ENCODE results near the gene RELL1.

Gene RELL1

GRCh38 chr4:37631551-37631950, 54.6 kb downstream of the RELL1 start:
- no peak for DNase-seq

DNA sequence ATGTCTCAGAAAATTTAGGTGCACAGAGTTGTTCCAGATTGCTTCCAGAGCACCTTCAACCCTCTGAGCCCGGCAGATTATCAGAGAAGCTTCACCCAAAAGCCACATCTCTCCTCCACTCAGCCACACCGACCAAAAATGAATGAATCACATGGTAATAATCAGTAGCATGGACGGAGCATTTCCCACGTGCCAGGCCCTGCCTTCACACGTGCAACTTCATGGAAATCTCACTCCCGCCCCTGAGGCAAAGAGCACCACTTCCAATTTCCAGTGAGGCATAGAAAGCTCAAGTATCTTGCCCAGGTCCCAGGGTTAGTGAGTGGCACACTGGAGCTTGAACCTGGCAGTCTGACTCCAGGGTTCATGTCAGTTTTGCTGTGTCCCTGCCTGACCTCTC, 56.5 kb downstream of the RELL1 start:
- no peak for DNase-seq

GRCh38 chr4:37628977-37629609, 57.1 kb downstream of the RELL1 start:
- no peak for DNase-seq

GRCh38 chr4:37627263-37627662, 58.9 kb downstream of the RELL1 start:
- DNase-seq, result no peak

- DNase-seq, result no peak
Observed at GRCh38 chr4:37625499-37625898, 60.7 kb downstream of the RELL1 start.

DNA sequence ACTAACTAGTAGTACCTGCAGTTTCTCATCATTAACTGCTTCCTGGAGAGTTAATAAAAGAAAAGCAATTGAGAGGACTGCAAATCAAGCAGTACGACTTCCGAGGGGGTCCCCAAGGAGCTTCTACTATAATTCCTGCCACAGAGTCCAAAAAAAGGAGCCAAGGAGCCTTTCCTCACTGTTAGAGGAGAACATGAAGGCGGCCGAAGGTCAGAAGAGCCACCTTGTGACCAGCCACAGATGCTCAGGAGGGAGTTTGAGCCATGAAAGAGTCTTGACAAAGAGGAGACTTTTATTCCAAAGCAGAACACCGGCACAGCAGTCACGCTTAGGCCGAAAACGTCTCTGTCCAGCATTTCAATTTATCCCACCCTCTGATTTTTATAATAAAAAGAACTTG, 62.2 kb downstream of the RELL1 start:
- no peak for DNase-seq

DNA sequence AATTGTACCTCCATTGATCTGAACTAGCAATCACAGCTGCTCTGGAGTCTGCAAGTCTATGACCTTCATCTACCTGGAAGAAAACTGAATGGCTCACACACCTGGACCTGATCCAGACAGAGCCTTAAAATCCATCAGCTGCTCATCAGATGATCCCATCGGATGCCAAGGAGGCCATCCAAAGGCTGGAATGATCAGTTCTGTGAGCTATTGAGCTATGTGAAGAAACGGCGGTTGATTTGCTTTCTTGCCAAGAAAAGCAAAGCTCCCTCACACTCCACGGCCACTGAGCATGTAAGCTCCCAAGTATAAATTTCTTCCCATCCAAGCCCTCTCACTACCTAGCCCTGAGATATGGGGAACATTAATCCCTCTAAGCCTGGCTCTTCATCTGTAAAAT, 63.1 kb downstream of the RELL1 start:
- DNase-seq, result no peak

DNA sequence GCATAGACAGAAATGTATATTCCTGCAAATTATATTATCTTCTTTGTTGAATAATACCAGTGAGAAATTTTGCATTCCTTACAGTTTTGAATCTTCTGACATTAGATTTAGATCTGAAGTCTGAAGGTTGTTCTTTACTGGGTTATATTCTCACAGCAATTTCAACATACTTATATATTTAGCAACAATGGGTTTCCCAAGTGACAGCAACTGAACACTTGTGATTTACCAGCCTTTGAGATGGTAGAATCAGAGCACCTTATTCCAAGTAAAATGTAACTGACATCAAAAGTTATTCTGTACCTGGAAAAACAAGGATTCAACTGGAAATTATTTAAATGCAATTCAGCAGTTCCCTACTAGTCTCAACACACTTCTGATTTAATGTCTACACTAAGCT, 66.0 kb downstream of the RELL1 start:
- DNase-seq, result no peak

- DNase-seq, result no peak
Observed at GRCh38 chr4:37615720-37616063, 70.5 kb downstream of the RELL1 start.

DNA sequence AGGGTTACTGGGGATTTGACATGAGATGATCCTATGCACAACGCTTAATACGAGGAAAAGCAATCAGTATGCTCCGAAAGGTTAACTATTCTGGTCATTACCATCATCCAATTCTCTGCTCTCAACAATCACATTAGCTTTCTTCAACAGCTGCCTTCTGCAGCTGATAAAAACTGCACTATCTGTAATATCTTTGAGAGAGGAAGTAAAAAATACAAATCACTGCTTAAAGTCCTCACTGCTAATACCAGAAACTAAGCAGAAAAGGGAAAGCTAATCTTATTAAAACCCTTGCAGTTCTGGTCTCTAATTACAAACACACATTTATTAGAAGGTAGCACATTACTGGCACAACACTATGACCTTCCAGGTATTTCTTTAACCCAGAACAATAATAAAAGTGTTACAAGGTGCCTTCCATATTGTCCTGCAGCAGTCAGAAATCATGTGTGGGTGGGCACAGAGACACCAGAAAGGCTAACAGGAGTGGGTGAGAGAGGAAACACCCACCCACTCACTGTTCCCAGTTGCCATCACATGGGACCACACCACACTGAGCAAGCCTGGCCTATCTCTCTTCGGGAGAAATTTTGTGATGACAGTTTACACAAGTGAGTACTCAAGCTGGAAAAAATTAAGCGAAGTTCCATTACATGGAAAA, 71.0 kb downstream of the RELL1 start:
- no peak for DNase-seq

DNA sequence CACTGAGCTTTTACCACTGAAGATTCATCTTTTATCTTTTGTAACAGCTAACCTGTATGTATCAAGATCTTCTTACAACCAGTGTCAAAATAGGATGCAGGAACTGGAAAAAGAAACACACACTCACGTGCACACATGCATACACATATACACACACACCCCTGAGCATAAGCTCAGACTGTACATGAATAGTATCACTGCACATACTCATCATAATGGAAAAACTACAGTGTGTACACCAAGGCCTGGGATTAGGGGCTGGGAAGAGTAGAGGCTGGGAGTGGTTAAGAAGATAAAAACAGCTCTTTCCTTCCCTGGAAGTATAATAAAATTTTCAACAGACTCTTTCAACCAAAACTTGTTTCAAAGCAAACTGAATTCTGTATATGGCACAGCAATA, 73.4 kb downstream of the RELL1 start:
- no peak for DNase-seq

DNA sequence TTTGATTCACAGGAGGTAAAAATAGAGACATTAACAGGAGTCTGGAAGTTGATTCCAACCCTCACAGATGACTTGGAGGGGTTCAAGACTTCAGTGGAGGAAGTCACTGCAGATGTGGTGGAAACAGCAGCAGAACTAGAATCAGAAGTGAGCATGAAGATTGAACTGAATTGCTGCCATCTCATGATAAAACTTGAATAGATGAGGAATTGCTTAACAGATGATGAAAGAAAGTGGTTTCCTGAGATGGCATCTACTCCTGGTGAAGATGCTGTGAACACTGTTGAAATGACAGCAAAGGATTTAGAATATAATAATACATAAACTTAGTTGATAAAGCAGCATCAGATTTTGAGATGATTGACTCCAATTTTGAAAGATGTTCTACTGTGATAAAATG, 76.5 kb downstream of the RELL1 start:
- no peak for DNase-seq

GRCh38 chr4:37607018-37607417, 79.2 kb downstream of the RELL1 start:
- no peak for DNase-seq

DNA sequence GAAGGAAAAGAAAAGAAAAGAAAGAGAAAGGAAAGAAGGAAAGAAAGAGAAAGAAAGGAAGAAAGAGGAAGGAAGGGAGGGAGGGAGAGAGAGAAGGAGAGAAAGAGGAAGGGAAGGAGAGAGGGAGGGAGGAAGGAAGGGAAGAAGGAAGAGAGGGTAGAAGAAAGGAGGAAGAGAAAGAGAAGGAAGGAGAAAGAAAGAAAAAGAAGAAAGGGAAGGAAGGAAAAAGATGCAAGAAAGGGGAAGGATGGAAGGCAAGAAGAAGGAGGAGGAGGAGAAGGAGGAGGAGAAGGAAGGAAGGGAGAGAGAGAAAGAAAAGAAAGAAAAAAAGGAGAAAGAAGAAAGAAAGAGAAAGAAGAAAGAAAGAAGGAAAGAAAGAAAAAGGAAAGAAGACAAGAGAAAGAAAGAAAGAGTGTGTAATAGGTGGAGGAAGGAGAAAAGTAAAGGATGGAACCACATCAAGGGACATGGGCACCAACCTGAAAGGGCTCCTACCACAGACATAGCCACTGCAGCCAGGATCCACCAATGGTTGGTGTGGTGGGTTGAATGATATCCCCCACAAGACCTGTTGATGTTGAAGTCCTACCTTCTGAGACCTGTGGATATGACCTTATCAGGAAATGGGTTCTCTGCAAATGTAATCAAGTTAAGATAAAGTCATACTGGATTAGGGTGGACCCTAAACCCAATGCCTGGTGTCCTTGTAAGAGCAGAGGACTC, 80.2 kb downstream of the RELL1 start:
- no peak for DNase-seq

DNA sequence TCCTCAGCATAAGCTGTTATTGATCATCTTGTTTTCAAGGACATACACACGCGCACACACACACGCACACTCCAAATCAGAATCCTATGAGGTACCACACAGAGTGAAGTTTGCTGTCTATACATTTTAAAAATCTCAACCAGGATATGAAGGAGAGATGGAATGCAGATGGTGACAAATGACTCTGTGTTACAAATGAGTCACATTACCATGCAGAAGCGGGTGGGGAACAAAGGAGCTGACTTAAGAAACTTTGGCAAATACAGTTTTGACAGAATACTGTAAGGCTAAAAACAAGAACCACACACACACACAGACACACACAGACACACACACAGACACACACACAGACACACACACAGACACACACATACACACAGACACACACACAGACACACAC, 81.7 kb downstream of the RELL1 start:
- DNase-seq, result no peak

GRCh38 chr4:37603711-37604110, 82.5 kb downstream of the RELL1 start:
- no peak for DNase-seq

DNA sequence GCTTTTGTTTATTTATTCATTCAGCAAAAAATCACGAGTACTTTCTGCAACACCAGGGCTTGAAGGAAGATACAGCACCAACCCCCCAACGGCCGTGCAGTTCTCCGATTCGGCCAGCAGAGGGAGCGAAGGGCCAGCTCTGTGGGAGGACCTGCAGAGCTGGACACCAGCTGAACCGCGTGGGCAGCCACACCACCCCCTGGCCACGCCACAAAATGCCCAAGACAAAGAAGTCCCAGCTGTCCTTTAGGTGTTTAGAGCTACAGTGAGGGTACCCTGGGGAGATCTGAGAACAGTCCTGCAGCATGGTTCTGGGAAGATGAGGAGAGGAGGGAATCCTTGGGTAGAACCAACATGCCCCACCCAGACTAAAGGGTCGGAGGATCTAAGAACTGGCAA, 83.1 kb downstream of the RELL1 start:
- DNase-seq, result peak; percentile 7

DNA sequence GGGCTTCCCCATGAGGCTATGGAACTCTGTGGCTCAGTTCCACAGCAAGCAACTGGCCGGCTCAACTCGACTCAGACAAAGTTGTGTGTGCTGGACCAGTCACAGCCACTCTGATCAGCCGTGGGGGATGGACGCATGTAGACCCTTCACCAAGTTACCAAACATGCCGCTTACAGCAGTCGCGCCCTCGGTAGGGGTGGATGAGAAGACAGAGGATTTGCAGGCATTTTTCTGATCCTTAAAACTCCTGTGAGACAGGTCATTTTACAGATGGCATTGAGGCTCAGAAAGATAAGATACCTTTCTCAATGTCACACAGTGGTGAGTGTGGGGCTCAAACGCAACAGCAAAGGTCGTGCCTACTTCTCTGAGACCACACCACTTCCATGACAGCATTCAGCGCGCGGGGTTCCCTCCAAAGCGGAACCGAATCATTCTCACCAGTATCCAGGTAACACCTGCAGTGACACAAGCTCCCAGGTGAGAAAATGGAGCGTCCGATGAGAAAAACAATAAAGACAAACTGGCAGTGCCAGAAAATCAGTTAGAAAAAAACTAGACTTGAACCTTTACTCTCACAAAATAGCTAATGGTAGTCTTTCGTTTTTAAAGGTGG, 83.6 kb downstream of the RELL1 start:
- DNase-seq, result no peak

- DNase-seq, result no peak
Observed at GRCh38 chr4:37601531-37601930, 84.6 kb downstream of the RELL1 start.

- DNase-seq, result no peak
Observed at GRCh38 chr4:37599092-37599790, 86.9 kb downstream of the RELL1 start.

GRCh38 chr4:37597034-37597433, 89.1 kb downstream of the RELL1 start:
- no peak for DNase-seq

- no peak for DNase-seq
Observed at GRCh38 chr4:37595875-37596680, 90.1 kb downstream of the RELL1 start.

DNA sequence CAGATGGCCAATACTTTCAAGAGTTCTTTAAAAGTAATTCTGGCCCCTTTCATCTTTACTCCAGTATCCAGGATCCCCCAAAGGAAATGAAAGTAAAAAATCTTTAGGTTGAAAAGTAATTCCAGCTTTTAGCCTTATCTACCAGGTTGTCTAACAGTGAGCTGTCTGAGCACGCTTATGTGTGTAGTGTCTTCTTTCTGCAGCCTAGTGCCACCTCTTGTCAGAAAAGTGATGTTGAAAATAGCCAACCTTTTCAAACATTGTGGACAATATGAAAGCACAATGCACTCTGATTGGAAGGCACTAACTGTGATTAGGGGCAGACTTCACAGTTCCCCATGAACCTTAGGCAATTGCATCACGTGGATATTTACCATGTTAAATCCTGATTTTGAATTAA, 92.1 kb downstream of the RELL1 start:
- no peak for DNase-seq
